Activated naive CD4-positive, alpha-beta T cell treated with Interleukin-2 at 50 U/mL for 16 hours (primary cell): ENCODE data around the gene PCDHB4.
"Not testable (repeated sequence)": the region's sequence is repeated elsewhere in the genome, so short reads cannot be mapped to it uniquely, and the experiment has no call there.

Experiments used
- DNase-seq: peaks from one replicate; pipeline ENCODE4 v3.0.0-alpha.2; 2020

The PCDHB4 gene

GRCh38 chr5:141121563-141121962 lies at the start of gene PCDHB4:
TSS of gene PCDHB4 (plus strand) at chr5:141121818. CDS start at chr5:141121999, 181 bp downstream.
- DNase-seq: no peak

- DNase-seq: no peak
These were observed 43.8 kb upstream of the PCDHB4 start for GRCh38 chr5:141077826-141078225.

GRCh38 chr5:141082228-141082627 lies 39.4 kb upstream of the PCDHB4 start:
- DNase-seq: no peak

GRCh38 chr5:141084487-141084989 lies 37.1 kb upstream of the PCDHB4 start:
- peak; percentile 42 for DNase-seq

- DNase-seq: no peak
These were observed 26.9 kb upstream of the PCDHB4 start, which contains the start of gene PCDHB2 for GRCh38 chr5:141094481-141095262. TSS of gene PCDHB2 (plus strand) at chr5:141094615. CDS start at chr5:141094791, 176 bp downstream.

DNA sequence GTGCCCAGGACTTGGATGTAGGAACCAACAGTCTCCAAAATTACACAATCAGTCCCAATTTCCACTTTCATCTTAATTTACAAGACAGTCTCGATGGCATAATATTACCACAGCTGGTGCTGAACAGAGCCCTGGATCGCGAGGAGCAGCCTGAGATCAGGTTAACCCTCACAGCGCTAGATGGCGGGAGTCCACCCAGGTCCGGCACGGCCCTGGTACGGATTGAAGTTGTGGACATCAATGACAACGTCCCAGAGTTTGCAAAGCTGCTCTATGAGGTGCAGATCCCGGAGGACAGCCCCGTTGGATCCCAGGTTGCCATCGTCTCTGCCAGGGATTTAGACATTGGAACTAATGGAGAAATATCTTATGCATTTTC lies 26.4 kb upstream of the PCDHB4 start:
- no peak for DNase-seq

- not testable (repeated sequence) for DNase-seq
These were observed 25.4 kb upstream of the PCDHB4 start for GRCh38 chr5:141096181-141096580.

DNA sequence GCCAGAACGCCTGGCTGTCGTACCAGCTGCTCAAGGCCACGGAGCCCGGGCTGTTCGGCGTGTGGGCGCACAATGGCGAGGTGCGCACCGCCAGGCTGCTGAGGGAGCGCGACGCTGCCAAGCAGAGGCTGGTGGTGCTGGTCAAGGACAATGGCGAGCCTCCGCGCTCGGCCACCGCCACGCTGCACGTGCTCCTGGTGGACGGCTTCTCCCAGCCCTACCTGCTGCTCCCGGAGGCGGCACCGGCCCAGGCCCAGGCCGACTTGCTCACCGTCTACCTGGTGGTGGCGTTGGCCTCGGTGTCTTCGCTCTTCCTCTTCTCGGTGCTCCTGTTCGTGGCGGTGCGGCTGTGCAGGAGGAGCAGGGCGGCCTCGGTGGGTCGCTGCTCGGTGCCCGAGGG lies 25.0 kb upstream of the PCDHB4 start:
- DNase-seq: not testable (repeated sequence)

GRCh38 chr5:141100243-141100805 lies 21.3 kb upstream of the PCDHB4 start, which contains the start of gene PCDHB3:
TSS of gene PCDHB3 (plus strand) at chr5:141100473. CDS start at chr5:141100650, 177 bp downstream.
- peak; percentile 7 for DNase-seq

DNA sequence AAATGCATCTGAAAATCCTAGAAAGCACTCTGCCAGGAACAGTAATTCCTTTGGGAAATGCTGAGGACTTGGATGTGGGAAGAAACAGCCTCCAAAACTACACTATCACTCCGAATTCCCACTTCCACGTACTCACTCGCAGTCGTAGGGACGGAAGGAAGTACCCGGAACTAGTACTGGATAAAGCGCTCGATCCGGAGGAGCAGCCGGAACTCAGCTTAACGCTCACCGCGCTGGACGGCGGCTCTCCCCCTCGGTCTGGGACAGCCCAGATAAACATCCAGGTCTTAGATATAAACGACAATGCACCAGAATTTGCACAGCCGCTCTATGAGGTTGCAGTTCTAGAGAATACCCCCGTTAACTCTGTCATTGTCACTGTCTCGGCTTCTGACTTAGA lies 20.6 kb upstream of the PCDHB4 start:
- no peak for DNase-seq

DNA sequence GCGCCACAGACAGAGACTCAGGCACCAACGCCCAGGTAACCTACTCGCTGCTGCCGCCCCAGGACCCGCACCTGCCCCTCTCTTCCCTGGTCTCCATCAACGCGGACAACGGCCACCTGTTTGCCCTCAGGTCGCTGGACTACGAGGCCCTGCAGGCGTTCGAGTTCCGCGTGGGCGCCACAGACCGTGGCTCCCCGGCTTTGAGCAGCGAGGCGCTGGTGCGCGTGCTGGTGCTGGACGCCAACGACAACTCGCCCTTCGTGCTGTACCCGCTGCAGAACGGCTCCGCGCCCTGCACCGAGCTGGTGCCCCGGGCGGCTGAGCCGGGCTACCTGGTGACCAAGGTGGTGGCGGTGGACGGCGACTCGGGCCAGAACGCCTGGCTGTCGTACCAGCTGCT lies 19.5 kb upstream of the PCDHB4 start:
- DNase-seq: not testable (repeated sequence)

GRCh38 chr5:141102471-141102870 lies 19.1 kb upstream of the PCDHB4 start:
- not testable (repeated sequence) for DNase-seq

- DNase-seq: no peak
These were observed 16.3 kb upstream of the PCDHB4 start for GRCh38 chr5:141105350-141105749.

DNA sequence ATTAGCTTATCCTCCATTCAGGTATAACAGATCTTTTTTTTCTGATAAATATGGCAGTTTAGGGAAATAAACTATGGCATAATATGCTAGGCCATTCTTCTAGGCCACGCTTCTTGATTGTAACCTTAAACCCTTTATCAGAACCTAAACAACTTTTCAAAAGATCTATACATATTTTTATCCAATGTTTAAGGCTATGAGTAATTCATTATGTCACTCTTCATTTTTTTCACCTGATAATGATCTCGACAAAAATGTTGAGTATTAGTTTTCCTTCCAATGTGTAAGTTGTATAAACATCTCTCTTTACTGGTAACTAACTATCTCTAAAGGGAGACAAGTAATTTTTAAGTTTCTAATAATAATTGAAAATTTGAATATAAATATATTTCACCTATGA lies 2.4 kb upstream of the PCDHB4 start:
- DNase-seq: no peak

DNA sequence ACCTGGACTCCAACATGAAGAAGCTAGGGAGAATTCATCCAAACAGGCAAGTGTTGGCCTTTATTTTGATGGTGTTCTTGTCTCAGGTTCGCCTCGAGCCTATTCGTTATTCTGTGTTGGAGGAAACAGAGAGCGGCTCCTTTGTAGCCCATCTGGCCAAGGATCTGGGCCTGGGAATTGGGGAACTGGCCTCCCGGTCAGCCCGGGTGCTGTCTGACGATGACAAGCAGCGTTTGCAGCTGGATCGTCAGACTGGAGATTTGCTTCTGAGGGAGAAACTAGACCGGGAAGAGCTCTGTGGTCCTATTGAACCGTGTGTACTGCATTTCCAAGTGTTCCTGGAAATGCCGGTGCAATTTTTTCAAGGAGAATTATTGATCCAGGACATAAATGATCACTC lies 367 bp downstream of the PCDHB4 start:
- DNase-seq: no peak

GRCh38 chr5:141123396-141124135 lies 1.9 kb downstream of the PCDHB4 start:
- not testable (repeated sequence) for DNase-seq

DNA sequence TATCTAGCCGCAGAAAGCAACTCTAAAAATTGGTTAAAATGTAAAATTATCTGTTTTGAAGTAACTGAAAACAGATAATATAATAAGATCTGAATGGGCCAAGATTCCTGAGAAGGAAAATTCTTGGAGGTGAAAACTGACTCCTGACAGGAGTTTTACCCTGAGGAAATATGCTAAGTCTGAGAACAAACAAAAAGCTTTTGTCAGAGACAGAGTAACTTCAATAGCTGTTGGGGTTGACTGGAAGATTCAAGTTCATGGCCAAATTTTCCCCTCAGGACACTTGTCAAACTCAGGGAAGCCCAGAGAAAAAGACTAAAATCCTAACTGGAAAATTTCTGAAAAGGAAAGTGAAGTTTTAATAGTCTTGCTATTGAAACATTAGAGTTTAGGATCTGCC lies 5.7 kb downstream of the PCDHB4 start:
- no peak for DNase-seq

- no peak for DNase-seq
These were observed 13.6 kb downstream of the PCDHB4 start, which contains the start of gene PCDHB5 for GRCh38 chr5:141135030-141135717. TSS of gene PCDHB5 (plus strand) at chr5:141135206. CDS start at chr5:141135435, 229 bp downstream.

- DNase-seq: no peak
These were observed 14.2 kb downstream of the PCDHB4 start for GRCh38 chr5:141135718-141136266.

DNA sequence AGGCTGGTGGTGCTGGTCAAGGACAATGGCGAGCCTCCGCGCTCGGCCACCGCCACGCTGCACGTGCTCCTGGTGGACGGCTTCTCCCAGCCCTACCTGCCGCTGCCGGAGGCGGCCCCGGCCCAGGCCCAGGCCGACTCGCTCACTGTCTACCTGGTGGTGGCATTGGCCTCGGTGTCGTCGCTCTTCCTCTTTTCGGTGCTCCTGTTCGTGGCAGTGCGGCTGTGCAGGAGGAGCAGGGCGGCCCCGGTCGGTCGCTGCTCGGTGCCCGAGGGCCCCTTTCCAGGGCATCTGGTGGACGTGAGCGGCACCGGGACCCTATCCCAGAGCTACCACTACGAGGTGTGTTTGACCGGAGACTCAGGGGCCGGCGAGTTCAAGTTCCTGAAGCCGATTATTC lies 15.7 kb downstream of the PCDHB4 start:
- not testable (repeated sequence) for DNase-seq

GRCh38 chr5:141149812-141150211 lies 28.2 kb downstream of the PCDHB4 start, which contains the start of gene PCDHB6:
TSS of gene PCDHB6 (plus strand) at chr5:141150057. CDS start at chr5:141150258, 201 bp downstream.
- no peak for DNase-seq
